ENCODE measurements around the gene PYGL.

- TF ChIP-seq CTCF (conservative IDR thresholded peaks at IDR 0.05 in 1 of 2, IDR thresholded peaks at IDR 0.05 in 1 of 2; ENCODE audit: extremely low read depth in 1 of 2, insufficient read depth in 1 of 2, low read depth in 1 of 2, low read length in 2 of 2): no peak
- TF ChIP-seq EZH2 (IDR thresholded peaks at IDR 0.05; ENCODE audit: borderline replicate concordance, low read length): no peak
Measured at GRCh38 chr14:50924236-50924635, 20.0 kb downstream of the PYGL start.

All from mammary epithelial cell (primary cell).